Measurements from ENCODE around the gene PCSK6.

DNA sequence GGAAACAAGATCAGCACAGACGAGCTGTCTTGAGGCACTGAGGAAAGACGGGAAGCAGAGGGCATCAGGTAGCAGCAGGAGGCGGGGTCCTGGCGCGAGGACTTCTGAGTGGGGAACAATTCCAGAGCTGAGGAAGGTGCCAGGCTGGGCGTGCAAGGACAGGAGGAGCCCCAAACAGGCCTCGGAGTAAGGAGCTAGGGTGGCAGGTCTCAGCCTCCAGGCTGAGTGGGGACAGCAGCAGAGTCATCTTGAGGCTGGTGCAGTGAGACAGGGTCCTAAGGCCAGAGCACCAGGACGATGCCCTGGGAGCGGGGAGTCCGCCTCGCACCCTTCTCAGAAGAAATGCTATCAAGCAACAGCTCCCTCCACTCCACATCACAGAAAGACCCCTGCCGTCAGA is 78.4 kb downstream of the PCSK6 start:
- TF ChIP-seq YY1 (IDR thresholded peaks at IDR 0.05; ENCODE audit: low read depth) = no peak
- TF ChIP-seq, protein P1, sequence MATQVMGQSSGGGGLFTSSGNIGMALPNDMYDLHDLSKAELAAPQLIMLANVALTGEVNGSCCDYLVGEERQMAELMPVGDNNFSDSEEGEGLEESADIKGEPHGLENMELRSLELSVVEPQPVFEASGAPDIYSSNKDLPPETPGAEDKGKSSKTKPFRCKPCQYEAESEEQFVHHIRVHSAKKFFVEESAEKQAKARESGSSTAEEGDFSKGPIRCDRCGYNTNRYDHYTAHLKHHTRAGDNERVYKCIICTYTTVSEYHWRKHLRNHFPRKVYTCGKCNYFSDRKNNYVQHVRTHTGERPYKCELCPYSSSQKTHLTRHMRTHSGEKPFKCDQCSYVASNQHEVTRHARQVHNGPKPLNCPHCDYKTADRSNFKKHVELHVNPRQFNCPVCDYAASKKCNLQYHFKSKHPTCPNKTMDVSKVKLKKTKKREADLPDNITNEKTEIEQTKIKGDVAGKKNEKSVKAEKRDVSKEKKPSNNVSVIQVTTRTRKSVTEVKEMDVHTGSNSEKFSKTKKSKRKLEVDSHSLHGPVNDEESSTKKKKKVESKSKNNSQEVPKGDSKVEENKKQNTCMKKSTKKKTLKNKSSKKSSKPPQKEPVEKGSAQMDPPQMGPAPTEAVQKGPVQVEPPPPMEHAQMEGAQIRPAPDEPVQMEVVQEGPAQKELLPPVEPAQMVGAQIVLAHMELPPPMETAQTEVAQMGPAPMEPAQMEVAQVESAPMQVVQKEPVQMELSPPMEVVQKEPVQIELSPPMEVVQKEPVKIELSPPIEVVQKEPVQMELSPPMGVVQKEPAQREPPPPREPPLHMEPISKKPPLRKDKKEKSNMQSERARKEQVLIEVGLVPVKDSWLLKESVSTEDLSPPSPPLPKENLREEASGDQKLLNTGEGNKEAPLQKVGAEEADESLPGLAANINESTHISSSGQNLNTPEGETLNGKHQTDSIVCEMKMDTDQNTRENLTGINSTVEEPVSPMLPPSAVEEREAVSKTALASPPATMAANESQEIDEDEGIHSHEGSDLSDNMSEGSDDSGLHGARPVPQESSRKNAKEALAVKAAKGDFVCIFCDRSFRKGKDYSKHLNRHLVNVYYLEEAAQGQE (IDR thresholded peaks at IDR 0.05; ENCODE audit: low read depth) = no peak
- no peak for TF ChIP-seq RAD21 (IDR thresholded peaks at IDR 0.05; ENCODE audit: low read depth)
- TF ChIP-seq TCF12 (IDR thresholded peaks at IDR 0.05; ENCODE audit: low read depth) = no peak
- TF ChIP-seq TAF1 (IDR thresholded peaks at IDR 0.05; ENCODE audit: low read depth) = no peak
- TF ChIP-seq, protein P2, sequence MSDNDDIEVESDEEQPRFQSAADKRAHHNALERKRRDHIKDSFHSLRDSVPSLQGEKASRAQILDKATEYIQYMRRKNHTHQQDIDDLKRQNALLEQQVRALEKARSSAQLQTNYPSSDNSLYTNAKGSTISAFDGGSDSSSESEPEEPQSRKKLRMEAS (IDR thresholded peaks at IDR 0.05) = no peak
- TF ChIP-seq, protein P3, sequence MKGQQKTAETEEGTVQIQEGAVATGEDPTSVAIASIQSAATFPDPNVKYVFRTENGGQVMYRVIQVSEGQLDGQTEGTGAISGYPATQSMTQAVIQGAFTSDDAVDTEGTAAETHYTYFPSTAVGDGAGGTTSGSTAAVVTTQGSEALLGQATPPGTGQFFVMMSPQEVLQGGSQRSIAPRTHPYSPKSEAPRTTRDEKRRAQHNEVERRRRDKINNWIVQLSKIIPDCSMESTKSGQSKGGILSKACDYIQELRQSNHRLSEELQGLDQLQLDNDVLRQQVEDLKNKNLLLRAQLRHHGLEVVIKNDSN (IDR thresholded peaks at IDR 0.05) = no peak
- no peak for TF ChIP-seq EP300 (IDR thresholded peaks at IDR 0.05; ENCODE audit: borderline replicate concordance)
- TF ChIP-seq CREB1 (IDR thresholded peaks at IDR 0.05; ENCODE audit: low read depth) = no peak
- TF ChIP-seq NFIC (IDR thresholded peaks at IDR 0.05) = no peak

Measured in Ishikawa (cell line).